GM20431 (cell line): ENCODE data around the gene DMRT2.

Experiments
- in situ Hi-C: fragments of 300-500 bp; cut with MseI, MboI; formaldehyde crosslinking; loops from one replicate; pipeline ENCODE4 v1.15.0; 2020; ENCODE audit warnings: low sequenced_read_pairs; ENCODE audit not compliant: unreplicated experiment

DMRT2 gene

GRCh38 chr9:1050125-1050895 is at the start of gene DMRT2:
Gene DMRT2, plus strand, starts transcription at chr9:1050357. Its CDS starts 1,257 bp downstream, at chr9:1051614.
- in situ Hi-C loops, result no loop called here

- in situ Hi-C loops, result loop anchor here (10.0 to 25.0 kb wide), 2 partner anchors 107 to 390 kb away; no protein-coding TSS in a partner anchor
Measured at GRCh38 chr9:1001838-1002237, 48.3 kb upstream of the DMRT2 start.

GRCh38 chr9:1002678-1003077 is 47.5 kb upstream of the DMRT2 start:
- in situ Hi-C loops, result loop anchor here (10.0 to 25.0 kb wide), 2 partner anchors 108 to 390 kb away; no protein-coding TSS in a partner anchor

- in situ Hi-C loops, result loop anchor here (10.0 to 25.0 kb wide), 2 partner anchors 110 to 393 kb away; no protein-coding TSS in a partner anchor
Measured at GRCh38 chr9:1005043-1005667, 45.0 kb upstream of the DMRT2 start.

GRCh38 chr9:1007312-1007711 is 42.8 kb upstream of the DMRT2 start:
- in situ Hi-C loops, result loop anchor here (10.0 to 25.0 kb wide), 2 partner anchors 113 to 395 kb away; no protein-coding TSS in a partner anchor

GRCh38 chr9:1008216-1008615 is 41.9 kb upstream of the DMRT2 start:
- in situ Hi-C loops, result loop anchor here (10.0 to 25.0 kb wide), 2 partner anchors 113 to 396 kb away; no protein-coding TSS in a partner anchor

GRCh38 chr9:1009101-1009707 is 41.0 kb upstream of the DMRT2 start:
- in situ Hi-C loops, result loop anchor here (10.0 to 25.0 kb wide), 2 partner anchors 114 to 397 kb away; no protein-coding TSS in a partner anchor

GRCh38 chr9:1013021-1013420 is 37.1 kb upstream of the DMRT2 start:
- in situ Hi-C loops, result loop anchor here (25.0 kb wide), 1 partner anchor 401 kb away; no protein-coding TSS in a partner anchor

GRCh38 chr9:1014225-1014624 is 35.9 kb upstream of the DMRT2 start:
- in situ Hi-C loops, result loop anchor here (25.0 kb wide), 1 partner anchor 402 kb away; no protein-coding TSS in a partner anchor

GRCh38 chr9:1014640-1015039 is 35.5 kb upstream of the DMRT2 start:
- in situ Hi-C loops, result loop anchor here (25.0 kb wide), 1 partner anchor 402 kb away; no protein-coding TSS in a partner anchor

- in situ Hi-C loops, result loop anchor here (25.0 kb wide), 1 partner anchor 406 kb away; no protein-coding TSS in a partner anchor
Measured at GRCh38 chr9:1018121-1018520, 32.0 kb upstream of the DMRT2 start.

- in situ Hi-C loops, result loop anchor here (25.0 kb wide), 1 partner anchor 412 kb away; no protein-coding TSS in a partner anchor
Measured at GRCh38 chr9:1024112-1024511, 26.0 kb upstream of the DMRT2 start.

- in situ Hi-C loops, result no loop called here
Measured at GRCh38 chr9:1025131-1025530, 25.0 kb upstream of the DMRT2 start.

GRCh38 chr9:1026219-1026618 is 23.9 kb upstream of the DMRT2 start:
- in situ Hi-C loops, result no loop called here

GRCh38 chr9:1028501-1029190 is 21.5 kb upstream of the DMRT2 start:
- in situ Hi-C loops, result no loop called here

GRCh38 chr9:1031951-1032601 is 18.1 kb upstream of the DMRT2 start:
- in situ Hi-C loops, result no loop called here

- in situ Hi-C loops, result no loop called here
Measured at GRCh38 chr9:1034271-1034670, 15.9 kb upstream of the DMRT2 start.

- in situ Hi-C loops, result no loop called here
Measured at GRCh38 chr9:1039589-1039988, 10.6 kb upstream of the DMRT2 start.

- in situ Hi-C loops, result no loop called here
Measured at GRCh38 chr9:1042466-1042865, 7.7 kb upstream of the DMRT2 start.
